Measurements from ENCODE around the gene NPTX2.

GRCh38 chr7:98674881-98675280 lies 57.8 kb downstream of the NPTX2 start:
- TF ChIP-seq PPARA (CRISPR knock-in tag; IDR thresholded peaks at IDR 0.05; ENCODE audit: borderline replicate concordance), result no peak
- TF ChIP-seq GLIS3 (CRISPR knock-in tag; IDR thresholded peaks at IDR 0.05), result no peak

Measured in SK-N-SH treated with all-trans-retinoic acid at 6 μM for 48 hours (cell line).